OCI-LY1 (cell line): ENCODE data around the gene UFD1.

Source experiments
- EZH2 ChIP-seq: fragments of 200-600 bp; sonication (generic), shearing (Covaris generic); IDR thresholded peaks from 2 replicates; pipeline ENCODE4 v1.8.0; 2017; ENCODE audit warnings: borderline replicate concordance, mixed run types, mild to moderate bottlenecking, antibody characterized with exemption, low read length, moderate library complexity, mixed read lengths
- TF ChIP-seq, protein P1 (sequence below): fragments of 200-600 bp; sonication (generic), shearing (Covaris generic); IDR thresholded peaks from 2 replicates; pipeline ENCODE4 v1.5.1; 2017; ENCODE audit warnings: mild to moderate bottlenecking, antibody characterized with exemption, low read length, moderate library complexity, mixed read lengths

DNA sequence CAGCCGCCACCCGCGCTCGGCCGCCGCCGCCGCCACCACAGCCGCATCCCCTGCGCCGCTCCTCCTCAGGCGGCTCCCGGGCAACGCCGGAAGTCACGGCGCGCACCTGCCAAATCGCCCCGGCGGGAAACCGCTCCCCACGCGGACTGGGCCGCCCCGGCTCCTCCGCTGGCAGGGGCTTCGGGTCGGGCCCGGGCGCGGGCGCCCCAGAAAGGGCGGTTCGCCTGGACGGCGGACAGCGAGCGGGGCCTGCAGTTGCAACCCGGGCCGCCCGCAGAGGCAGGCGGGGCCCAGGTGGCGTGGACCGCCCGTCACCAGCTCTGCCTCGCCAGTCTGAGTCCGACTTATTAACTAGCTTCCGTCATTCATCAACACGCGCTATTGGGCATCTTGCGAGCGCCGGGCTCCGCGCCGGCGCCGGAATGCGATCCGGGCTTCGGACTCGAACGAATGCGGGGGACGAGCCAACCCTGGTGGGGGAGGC, 47.3 kb downstream of the UFD1 start, which contains the start of gene HIRA:
- TF ChIP-seq, protein P1, sequence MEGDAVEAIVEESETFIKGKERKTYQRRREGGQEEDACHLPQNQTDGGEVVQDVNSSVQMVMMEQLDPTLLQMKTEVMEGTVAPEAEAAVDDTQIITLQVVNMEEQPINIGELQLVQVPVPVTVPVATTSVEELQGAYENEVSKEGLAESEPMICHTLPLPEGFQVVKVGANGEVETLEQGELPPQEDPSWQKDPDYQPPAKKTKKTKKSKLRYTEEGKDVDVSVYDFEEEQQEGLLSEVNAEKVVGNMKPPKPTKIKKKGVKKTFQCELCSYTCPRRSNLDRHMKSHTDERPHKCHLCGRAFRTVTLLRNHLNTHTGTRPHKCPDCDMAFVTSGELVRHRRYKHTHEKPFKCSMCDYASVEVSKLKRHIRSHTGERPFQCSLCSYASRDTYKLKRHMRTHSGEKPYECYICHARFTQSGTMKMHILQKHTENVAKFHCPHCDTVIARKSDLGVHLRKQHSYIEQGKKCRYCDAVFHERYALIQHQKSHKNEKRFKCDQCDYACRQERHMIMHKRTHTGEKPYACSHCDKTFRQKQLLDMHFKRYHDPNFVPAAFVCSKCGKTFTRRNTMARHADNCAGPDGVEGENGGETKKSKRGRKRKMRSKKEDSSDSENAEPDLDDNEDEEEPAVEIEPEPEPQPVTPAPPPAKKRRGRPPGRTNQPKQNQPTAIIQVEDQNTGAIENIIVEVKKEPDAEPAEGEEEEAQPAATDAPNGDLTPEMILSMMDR: no peak
- TF ChIP-seq EZH2: no peak
